ENCODE data around the gene RPS13.

- TF ChIP-seq CTCF (IDR thresholded peaks at IDR 0.05) (no peak), POLR2AphosphoS5 (IDR thresholded peaks at IDR 0.05; ENCODE audit: insufficient read depth in 1 of 2, low read depth in 1 of 2) (no peak), POLR2A (IDR thresholded peaks at IDR 0.05) (no peak)
These were observed 30.8 kb downstream of the RPS13 start for GRCh38 chr11:17046690-17047089.

Measured in vagina (tissue), 2 donors.